Measurements from ENCODE around the gene GLYAT.

The GLYAT gene

DNA sequence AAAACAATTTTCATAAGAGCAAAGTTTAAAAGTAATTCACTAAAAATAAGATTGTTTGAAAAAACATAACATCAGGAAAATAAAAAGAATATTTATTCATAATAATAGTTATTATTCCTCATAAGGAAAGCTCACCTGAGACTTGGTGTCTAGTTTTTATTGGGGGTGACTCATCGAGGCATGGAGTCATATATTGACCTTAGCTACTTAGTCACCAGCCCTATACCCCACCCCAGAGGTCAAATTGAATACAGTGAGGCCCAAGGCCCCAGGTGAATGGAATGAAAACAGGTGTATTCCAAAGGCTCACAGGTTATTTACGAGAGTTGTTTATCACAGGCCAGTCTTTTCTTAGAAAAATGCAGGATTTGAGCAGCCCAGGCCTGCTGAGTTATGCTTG is 72.3 kb downstream of the GLYAT start:
- Histone ChIP-seq H2BK120ac (ENCODE audit: low read depth, low read length) (no peak overlapping the region), H3K23ac (ENCODE audit: low read length in 2 of 2) (no peak overlapping the region), H3K4me2 (ENCODE audit: low read length, poor library complexity, severe bottlenecking) (no peak overlapping the region), H3K9ac (ENCODE audit: low read length) (no peak overlapping the region), H2AFZ (ENCODE audit: low read depth, low read length) (no peak overlapping the region), H3K4me1 (ENCODE audit: control insufficient read depth, insufficient read depth, low read depth, low read length) (no peaks in the 10 kb centered on the region), H3K14ac (ENCODE audit: low read length in 2 of 2) (no peak overlapping the region), H3K79me1 (replicated peaks; ENCODE audit: low read length, poor library complexity, severe bottlenecking) (no peaks in the 10 kb centered on the region), H3K36me3 (ENCODE audit: control insufficient read depth in 1 of 2, insufficient read depth in 2 of 2, low read depth in 1 of 2, low read length in 2 of 2) (no peaks in the 10 kb centered on the region), H2BK15ac (ENCODE audit: low read depth, poor library complexity, severe bottlenecking) (no peak overlapping the region), H2BK5ac (ENCODE audit: low read depth, low read length, poor library complexity, severe bottlenecking) (no peak overlapping the region), H4K91ac (ENCODE audit: low read length) (no peak overlapping the region), H3K4ac (ENCODE audit: low read depth in 1 of 2, low read length in 2 of 2) (no peak overlapping the region), H3K27me3 (ENCODE audit: control insufficient read depth in 1 of 2, insufficient read depth in 1 of 2, low read length in 2 of 2) (peaks cover 0 to 3% of the 10 kb centered on the region in 2 experiments), H3K27ac (ENCODE audit: low read length, poor library complexity, severe bottlenecking) (no peak overlapping the region), H2AK5ac (ENCODE audit: low read length, severe bottlenecking) (no peak overlapping the region), H3K9me3 (ENCODE audit: control insufficient read depth, low read length) (no peaks in the 10 kb centered on the region), H2BK12ac (ENCODE audit: low read length in 2 of 2) (no peak overlapping the region), H3K18ac (ENCODE audit: low read depth in 1 of 2, low read length in 2 of 2) (no peak overlapping the region), H4K8ac (ENCODE audit: low read length) (no peak overlapping the region), H3K4me3 (ENCODE audit: insufficient read depth in 1 of 2, low read depth in 1 of 2, low read length in 2 of 2) (no peak overlapping the region)
- 21% methylated on average over 2 of the region's 2 CpGs for WGBS
- DNase-seq = no peak
